NCI-H1417 (cell line): ENCODE results near the gene CCL21.

Experiments used
- DNase-seq, 3 experiments: peaks; one replicate each; lab custom pipeline; 2025; lab: John Stamatoyannopoulos, UW

Gene CCL21

GRCh38 chr9:34707130-34707529 lies 2.8 kb downstream of the CCL21 start:
- DNase-seq, result no peak

DNA sequence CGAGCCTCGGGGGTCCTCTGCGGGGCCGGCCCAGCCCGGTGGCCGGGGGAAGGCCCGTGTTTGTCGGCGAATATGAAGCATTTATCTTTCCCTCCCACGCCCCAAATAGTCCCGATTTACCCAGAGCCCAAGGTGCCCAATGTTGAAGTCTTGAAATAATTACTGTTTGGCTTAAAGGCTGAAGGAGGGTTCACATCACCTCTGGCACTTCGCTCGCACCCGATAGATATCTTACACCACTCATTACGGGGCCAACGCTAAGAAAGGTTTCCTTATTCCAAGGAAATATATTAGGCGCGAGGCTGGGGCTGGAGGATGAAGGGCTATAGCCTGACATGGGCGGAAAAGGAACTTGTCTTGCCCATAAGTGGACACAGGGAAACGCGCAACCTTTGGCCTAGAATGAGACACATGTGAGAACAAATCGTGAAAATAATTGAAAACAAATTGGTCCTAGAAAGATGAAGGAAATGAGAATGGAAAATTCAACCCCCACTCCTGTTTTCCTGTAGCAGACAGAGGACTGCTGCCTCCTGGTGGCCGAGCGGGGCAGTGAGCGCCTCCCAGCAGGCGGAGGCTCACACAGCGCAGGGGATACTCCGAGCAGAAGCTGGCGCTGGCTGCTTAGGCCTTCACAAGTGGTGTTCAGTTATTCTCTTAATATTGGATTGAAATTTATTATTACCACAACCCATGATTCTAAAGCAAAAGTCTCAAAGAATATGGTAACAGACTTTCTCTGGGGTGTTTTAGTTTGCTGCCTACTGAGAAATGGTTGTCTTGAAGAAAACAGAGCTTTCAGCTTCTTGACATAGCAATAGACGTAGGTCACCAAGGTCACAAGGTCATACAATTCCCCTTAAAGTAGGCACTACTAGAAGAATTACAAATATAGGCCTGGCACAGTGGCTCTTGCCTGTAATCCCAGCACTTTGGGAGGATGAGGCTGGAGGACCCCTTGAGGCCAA lies 7.9 kb downstream of the CCL21 start:
- DNase-seq, result peak; percentile 57 to 66 (median 65)

GRCh38 chr9:34701023-34701768 lies 8.7 kb downstream of the CCL21 start:
- peak; percentile 50 to 76 (median 66) for DNase-seq

GRCh38 chr9:34694811-34695210 lies 15.1 kb downstream of the CCL21 start:
- DNase-seq, result no peak

DNA sequence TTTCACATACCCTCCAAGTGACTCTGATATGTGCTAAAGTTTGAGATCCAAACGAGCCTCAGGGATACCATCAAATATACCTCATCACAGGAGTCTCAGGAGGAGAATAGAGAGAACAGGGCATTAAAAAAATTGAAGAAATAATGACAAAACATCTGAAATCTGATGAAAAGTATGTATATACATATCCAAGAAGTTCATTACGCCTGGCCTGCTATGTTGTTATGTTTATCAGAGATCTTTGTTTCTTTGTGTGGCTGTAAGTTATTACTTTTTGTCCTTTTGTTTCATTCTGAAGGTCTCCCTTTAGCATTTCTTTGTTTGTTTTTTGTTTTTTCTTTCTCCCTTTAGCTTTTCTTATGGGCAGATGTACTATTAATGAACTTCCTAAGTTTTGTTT lies 16.4 kb downstream of the CCL21 start:
- no peak for DNase-seq

- DNase-seq, result no peak
These were observed 18.0 kb downstream of the CCL21 start for GRCh38 chr9:34691936-34692315.

DNA sequence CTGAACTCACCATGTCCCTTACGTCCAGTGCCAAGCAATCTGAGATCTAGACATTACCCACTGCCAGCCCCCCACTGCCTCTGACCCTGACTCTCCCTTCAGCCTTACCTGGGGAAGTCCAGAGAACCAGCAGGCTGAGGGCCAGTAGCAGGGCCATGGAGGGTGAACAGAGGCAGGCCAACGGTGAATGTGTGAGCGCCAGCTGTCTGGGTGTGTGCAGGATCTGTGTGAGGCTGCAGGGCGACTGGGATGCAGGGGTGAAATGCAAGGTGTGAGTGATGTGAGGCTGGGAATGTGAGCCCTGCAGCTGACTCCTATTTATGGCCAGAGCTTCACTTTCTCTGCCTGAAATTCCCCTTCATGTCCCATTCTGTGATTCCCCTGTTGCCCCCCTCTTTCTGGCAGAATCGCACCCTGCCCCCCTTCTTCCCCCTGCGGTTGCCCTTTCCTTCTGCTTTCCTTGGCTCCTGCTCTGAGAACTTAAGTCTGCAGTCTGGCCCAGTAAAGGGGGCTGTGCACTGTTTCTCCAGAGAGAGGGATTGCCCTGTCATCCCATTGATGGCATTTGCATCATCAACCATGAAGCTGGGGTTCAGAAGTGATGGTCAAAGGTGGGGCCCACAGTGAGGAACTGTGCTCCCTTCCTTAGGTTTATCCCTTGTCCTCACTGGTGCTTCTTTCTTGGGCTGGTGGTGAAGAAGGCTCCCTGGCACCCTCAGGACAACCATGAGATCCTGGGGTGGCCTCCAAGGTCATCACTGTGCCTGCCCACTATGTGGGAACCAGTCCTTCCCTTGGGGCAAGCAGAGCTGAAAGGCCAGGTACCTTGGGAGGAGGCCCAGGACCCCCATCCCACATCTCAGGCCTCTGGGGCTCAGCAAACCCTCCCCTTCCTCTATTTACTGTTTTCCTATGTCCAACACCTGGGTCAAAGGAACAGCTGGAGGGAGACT lies 18.7 kb downstream of the CCL21 start, which contains the start of gene CCL19:
Gene CCL19, minus strand, starts transcription at position 294 of the 953 bp plus-strand sequence. Its CDS starts 137 bp downstream, at position 157.
- no peak for DNase-seq

GRCh38 chr9:34689512-34689911 lies 20.4 kb downstream of the CCL21 start:
- DNase-seq, result no peak

DNA sequence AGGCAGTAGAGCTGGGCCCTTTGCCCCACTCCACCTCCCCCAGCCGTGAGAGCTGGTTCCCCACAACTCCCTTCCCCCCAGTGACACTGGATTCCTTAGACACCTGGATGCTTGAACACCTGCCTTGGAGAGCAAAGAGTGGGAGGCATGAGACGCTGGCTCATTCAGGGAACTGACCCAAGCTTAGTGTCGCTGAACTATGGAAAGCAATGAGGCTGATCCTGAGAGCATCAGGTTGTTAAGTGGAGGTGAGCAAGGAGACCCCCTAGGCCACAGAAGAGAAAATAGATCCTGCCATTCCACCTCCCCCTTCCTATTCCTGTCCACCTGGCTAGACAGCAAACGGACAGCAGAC lies 20.8 kb downstream of the CCL21 start:
- DNase-seq, result peak in 2 of 3 experiments; percentile 13 to 40

DNA sequence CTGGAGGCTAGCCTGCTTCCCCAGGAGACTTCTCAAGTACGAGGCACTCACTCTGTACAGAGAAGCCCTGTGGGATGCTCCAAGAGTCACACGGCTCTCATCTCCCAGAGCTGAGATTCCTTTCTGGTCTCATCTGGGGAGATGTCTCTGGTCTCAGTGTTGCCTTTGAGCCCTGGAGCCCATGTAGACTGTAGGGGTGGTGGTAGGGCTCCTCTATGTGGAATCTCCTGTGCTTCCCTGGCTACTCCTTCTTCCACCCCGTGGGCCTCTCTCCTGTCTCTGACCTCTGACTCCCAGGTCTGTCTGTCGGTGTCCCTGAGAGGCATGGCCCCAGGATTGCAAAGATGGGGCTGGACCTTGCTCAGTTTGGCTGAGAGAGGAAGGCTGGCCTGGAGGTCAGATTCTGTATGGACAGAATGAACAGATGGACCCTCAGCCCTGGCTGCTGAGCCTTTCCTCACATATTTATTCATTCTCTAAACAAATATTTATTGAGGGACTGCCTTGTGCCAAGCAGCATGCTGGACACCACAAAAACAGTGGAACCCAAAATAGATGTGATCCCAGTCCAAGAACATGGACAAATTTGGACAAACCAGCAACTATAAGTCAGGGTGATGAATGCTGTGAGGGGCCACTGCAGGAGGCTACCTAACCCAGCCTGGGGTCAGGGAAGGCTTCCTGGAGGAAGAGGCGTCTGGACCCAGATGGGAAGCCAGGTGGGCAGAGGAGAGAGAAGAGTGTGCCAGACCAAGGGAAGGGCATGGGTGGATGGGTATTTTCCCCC lies 21.4 kb downstream of the CCL21 start:
- no peak for DNase-seq

DNA sequence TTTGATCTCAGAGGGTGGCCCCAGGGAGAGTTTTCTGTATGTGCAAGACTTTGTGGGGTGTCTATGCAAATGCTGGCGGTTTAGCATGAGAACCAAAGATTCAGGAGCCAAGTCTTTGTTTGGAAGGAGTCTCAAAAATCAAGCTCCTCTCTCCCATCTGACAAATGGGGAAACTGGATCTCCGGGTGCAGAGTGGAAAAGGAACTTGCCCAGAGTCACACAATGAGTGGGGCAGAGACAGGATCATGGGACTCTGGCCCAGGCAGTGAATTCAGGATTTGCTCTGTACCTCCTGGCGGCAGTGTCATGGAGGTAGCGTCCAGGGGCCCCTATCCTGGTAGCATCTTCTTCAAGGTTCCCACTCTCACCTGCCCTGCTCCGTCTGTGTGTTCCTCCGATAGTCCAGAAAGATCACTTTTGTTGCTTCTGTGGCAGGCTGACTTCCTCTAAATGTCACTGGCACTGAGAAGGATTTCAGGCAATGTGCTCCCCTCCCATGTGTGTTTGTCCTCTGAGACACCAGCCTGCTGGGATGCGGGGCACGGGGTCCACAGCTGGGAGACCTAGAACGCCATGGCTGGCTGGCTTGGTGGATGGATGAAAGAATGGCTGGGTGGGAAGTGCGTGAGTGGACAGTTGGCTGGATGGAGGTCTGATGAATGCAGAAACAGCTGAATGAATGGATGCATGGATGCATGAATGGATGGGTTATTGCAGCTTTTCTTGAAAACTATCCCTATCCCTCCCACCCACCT lies 22.5 kb downstream of the CCL21 start:
- DNase-seq, result no peak

DNA sequence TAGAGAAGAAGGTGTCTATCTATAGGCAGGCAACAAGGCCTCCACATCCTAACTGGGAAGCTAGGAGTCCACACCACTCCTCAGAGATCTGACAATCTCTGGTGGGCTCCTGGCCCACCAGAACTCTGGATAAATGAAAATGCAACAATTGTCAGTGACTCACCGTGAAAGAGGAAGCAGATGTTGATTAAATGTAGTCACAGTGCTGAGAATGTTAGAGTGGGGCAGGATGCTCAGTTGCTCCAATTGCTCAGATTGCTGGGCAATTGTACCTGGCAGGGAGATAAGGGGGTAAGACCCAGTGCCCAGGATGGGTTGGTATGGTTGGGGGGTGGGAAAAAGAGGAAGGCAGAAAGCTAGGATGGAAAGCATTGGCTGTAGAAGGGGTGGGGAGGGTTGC lies 23.2 kb downstream of the CCL21 start:
- DNase-seq, result no peak

- no peak for DNase-seq
These were observed 23.7 kb downstream of the CCL21 start for GRCh38 chr9:34686231-34686630.

DNA sequence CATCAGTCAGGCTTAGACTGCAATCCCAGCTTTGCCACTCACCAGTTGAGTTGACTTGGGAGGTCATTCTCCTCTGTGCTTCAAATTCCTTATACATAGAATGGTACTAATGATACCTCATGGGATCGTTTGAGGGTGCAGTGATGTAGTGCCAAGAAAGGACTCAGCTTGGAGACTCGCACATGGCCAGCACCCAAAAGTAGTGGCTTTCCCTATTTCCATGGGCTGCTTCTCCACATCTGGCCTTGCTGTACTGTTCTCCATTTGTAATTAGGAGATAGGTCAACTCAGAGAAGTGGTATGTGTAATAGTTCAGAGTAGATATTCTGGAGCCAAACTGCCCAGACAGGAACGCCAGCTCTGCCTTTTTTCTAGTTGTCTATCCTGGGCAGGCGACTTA lies 24.3 kb downstream of the CCL21 start:
- no peak for DNase-seq

DNA sequence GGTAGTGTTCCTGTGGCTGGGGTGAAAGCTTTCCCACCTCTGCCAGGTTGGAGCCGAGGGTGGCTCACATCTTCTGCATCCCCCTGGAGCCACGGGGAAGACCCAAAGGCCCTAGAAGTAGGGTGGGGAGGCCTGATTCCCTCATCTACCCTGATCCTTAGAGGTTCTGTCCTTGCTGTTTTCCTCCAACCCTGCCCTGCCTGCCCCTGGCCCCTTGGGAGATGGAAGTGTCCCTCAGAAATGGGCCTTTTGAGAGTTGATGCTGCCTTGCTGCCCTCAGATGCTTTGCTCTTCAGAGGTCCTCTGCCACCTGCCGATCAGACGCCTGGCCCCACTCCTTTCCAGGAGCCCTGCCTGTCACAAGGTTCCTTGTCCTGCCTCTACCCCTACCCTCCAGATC lies 25.1 kb downstream of the CCL21 start:
- DNase-seq, result no peak

DNA sequence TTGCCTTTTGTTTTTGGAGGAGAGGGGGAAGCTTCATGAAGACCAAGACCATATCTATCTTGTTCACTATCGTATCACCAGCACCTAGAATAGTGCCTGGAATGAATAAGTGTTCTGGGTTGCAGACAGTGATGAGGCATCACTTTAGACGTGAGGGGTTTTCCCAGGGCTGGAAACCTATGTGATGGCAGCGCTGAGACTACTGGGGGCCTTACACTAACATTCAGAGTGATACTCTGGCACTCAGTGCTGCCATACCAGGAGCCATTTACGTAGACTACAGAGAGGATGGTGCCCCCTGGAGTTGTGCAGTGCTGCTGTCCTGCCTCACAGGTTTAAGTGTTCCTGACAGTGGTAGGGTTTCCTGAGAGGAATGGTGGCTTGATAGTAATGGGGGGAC lies 25.8 kb downstream of the CCL21 start:
- DNase-seq, result no peak

DNA sequence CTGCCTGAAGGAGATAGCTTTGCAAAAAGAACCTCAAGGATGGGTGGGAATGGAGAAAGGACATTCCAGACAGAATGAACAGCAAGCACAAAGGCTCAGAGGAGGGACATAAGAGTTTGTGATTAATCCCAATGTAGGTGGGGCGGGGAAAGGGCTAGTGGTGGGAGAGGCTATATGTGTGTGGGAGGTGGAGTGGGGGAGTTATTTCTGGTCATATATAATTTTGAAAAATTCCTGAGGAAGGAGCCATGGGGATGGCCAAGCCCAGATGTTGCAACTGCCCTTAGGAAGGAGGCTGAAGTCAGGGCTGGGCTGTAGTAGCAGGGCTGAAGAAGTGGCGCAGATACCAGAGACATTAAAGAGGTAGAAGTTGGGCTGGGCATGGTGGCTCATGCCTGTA lies 34.1 kb downstream of the CCL21 start:
- DNase-seq, result no peak

- DNase-seq, result peak; percentile 21 to 65 (median 38)
These were observed 34.8 kb downstream of the CCL21 start for GRCh38 chr9:34675048-34675714.

DNA sequence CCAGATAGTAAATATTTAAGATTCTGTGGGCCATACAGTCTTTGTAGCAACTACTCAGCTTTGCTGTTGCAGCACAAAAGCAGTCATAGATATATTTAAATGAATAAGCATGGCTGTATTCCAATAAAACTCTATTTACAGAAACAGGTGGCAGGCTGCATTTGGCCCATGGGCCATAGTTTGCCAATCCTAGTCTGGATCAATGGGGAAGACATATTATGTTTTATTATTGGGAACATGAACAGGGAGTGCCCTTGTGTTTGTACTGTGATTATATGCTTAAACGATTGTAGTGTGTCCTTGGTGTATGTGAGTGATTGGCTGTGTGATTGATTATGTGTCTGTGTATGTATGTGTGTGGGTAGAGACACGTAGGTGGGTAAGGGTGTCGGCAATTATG lies 35.5 kb downstream of the CCL21 start:
- DNase-seq, result no peak

DNA sequence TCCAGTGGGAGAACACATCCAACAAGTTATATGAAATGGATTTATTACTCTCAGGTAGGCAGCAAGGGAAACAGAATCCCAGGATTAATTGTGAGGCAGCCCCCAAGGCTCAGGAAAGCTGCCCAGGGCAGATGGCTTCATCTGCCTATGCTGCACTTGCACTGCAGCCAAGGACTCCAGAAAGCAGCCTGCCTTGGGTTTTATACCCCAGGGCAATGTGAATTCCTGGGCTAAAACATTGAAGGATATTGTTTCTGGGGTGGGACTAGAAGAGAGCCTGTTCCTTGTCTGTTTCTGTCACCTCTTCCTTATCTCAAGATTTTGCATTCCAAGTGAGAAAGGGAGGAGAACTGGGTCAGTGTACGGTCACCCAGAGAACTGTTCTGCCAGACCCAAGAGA lies 38.6 kb downstream of the CCL21 start:
- no peak for DNase-seq
